ENCODE data around the gene NTRK2. TPM values are rescaled to one million over a fixed set of nuclear protein-coding genes. Genes with fewer than 3 reads are reported as not detected.

Gene NTRK2
- total RNA-seq, 1 experiment from 2014 or later = not detected

- RAD21 ChIA-PET (ENCODE audit: low non-redundant PET in 1 of 2, low total read pairs in 2 of 2, uncharacterized antibody in 2 of 2, unreplicated experiment in 2 of 2) = no interaction called here
- Histone ChIP-seq H3K9me3 (ENCODE audit: control insufficient read depth in 1 of 2, insufficient read depth in 1 of 2, low read depth in 1 of 2, low read length in 2 of 2) (no peaks in the 10 kb centered on the region), H3K4me3 (replicated peaks in 1 of 2; ENCODE audit: low read depth in 1 of 2, low read length in 2 of 2) (no peak overlapping the region), H4K20me1 (ENCODE audit: insufficient read depth) (no peaks in the 10 kb centered on the region), H3K27ac (ENCODE audit: low read depth, low read length) (no peak overlapping the region), H3K4me1 (ENCODE audit: control insufficient read depth in 1 of 2, insufficient read depth in 2 of 2, low read length in 2 of 2) (no peaks in the 10 kb centered on the region), H3K36me3 (ENCODE audit: control insufficient read depth in 1 of 2, insufficient read depth in 2 of 2, low read length in 2 of 2) (no peaks in the 10 kb centered on the region), H3K9ac (ENCODE audit: low read length) (no peak overlapping the region), H2AFZ (ENCODE audit: low read depth, low read length, poor library complexity, severe bottlenecking) (no peak overlapping the region), H3K9me2 (ENCODE audit: insufficient read depth) (no peaks in the 10 kb centered on the region), H3K79me2 (ENCODE audit: insufficient read depth, low read length) (no peaks in the 10 kb centered on the region), H3K27me3 (ENCODE audit: insufficient read depth, low read length) (peaks cover 21% of the 10 kb centered on the region), H3K4me2 (ENCODE audit: low read length) (no peak overlapping the region)
- POLR2A ChIA-PET = interaction anchor here (0.7 kb wide), 1 partner anchor 539 kb away, joined by 3 read pairs; no protein-coding TSS in a partner anchor
- TF ChIP-seq SRF (IDR thresholded peaks at IDR 0.05; ENCODE audit: low read depth) = no peak
- TF ChIP-seq CBX3 (IDR thresholded peaks at IDR 0.05; ENCODE audit: low read depth) = no peak
- TF ChIP-seq, protein P1, sequence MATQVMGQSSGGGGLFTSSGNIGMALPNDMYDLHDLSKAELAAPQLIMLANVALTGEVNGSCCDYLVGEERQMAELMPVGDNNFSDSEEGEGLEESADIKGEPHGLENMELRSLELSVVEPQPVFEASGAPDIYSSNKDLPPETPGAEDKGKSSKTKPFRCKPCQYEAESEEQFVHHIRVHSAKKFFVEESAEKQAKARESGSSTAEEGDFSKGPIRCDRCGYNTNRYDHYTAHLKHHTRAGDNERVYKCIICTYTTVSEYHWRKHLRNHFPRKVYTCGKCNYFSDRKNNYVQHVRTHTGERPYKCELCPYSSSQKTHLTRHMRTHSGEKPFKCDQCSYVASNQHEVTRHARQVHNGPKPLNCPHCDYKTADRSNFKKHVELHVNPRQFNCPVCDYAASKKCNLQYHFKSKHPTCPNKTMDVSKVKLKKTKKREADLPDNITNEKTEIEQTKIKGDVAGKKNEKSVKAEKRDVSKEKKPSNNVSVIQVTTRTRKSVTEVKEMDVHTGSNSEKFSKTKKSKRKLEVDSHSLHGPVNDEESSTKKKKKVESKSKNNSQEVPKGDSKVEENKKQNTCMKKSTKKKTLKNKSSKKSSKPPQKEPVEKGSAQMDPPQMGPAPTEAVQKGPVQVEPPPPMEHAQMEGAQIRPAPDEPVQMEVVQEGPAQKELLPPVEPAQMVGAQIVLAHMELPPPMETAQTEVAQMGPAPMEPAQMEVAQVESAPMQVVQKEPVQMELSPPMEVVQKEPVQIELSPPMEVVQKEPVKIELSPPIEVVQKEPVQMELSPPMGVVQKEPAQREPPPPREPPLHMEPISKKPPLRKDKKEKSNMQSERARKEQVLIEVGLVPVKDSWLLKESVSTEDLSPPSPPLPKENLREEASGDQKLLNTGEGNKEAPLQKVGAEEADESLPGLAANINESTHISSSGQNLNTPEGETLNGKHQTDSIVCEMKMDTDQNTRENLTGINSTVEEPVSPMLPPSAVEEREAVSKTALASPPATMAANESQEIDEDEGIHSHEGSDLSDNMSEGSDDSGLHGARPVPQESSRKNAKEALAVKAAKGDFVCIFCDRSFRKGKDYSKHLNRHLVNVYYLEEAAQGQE (IDR thresholded peaks at IDR 0.05; ENCODE audit: low read depth) = no peak
- no peak for TF ChIP-seq SIN3A (IDR thresholded peaks at IDR 0.05; ENCODE audit: low read depth)
- no peak for TF ChIP-seq CEBPB (IDR thresholded peaks at IDR 0.05; ENCODE audit: low read depth)
- no peak for TF ChIP-seq YY1 (IDR thresholded peaks at IDR 0.05; ENCODE audit: extremely low read depth, insufficient replicate concordance, low read depth, low read length)
- no peak for TF ChIP-seq JUND (IDR thresholded peaks at IDR 0.05)
- TF ChIP-seq SP1 (IDR thresholded peaks at IDR 0.05; ENCODE audit: low read depth) = no peak
- TF ChIP-seq POLR2AphosphoS5 (IDR thresholded peaks at IDR 0.05; ENCODE audit: low read depth, low read length) = no peak
- TF ChIP-seq ZBTB33 (IDR thresholded peaks at IDR 0.05; ENCODE audit: extremely low read depth, insufficient replicate concordance, low read length) = no peak
- no peak for DNase-seq (ENCODE audit: low read depth, low spot score)
- no peak for ATAC-seq
- no TSS peak for BruUV-seq (replicated peaks)
- CTCF ChIA-PET = no interaction called here
- intact Hi-C loops (cut with micrococcal nuclease) = no loop called here
Measured at GRCh38 chr9:84893419-84894128, 224.0 kb downstream of the NTRK2 start.

Data from HCT116 (cell line).